OCI-LY7 (cell line): ENCODE measurements around the gene RRBP1. TPM values are rescaled to one million over a fixed set of nuclear protein-coding genes. Genes with fewer than 3 reads are reported as not detected.

ENCODE experiments used
- BruUV-seq: library from RNA; stranded (reverse); fragments of 400-500 nt; replicated peaks from 2 replicates; lab custom pipeline; 2021; lab: Mats Ljungman, UMichigan
- CTCF ChIA-PET: fragments of 300-600 bp; sonication (Branson Sonifier 250); formaldehyde crosslinking; loops from one replicate; lab custom pipeline; 2022; ENCODE audit warnings: antibody characterized with exemption; ENCODE audit not compliant: unreplicated experiment; lab: Charles Lee
- POLR2A ChIA-PET: fragments of 300-600 bp; sonication (Branson Sonifier 250); formaldehyde crosslinking; loops from one replicate; lab custom pipeline; 2022; ENCODE audit warnings: antibody characterized with exemption; lab: Charles Lee
- DNase-seq: peaks from one replicate; pipeline ENCODE4 v3.0.0-alpha.2; 2015; ENCODE audit warnings: low spot score
- H2AFZ ChIP-seq: fragments of 200-600 bp; sonication (generic), shearing (Covaris generic); 2 replicates; pipeline ENCODE4 v1.6.1; 2014; ENCODE audit warnings: mild to moderate bottlenecking, antibody characterized with exemption, low read length, moderate library complexity
- H3K27ac ChIP-seq: fragments of 200-600 bp; sonication (generic); 2 replicates; pipeline ENCODE4 v1.5.1; 2014; ENCODE audit warnings: mixed run types, low read depth, mild to moderate bottlenecking, moderate library complexity, low read length, inconsistent platforms; ENCODE audit not compliant: poor library complexity, severe bottlenecking
- H3K36me3 ChIP-seq: fragments of 200-600 bp; sonication (generic); 2 replicates; pipeline ENCODE4 v1.6.1; 2014; ENCODE audit warnings: mild to moderate bottlenecking, antibody characterized with exemption, low read length, moderate library complexity, mixed read lengths; ENCODE audit not compliant: insufficient read depth
- H3K4me1 ChIP-seq: fragments of 200-600 bp; sonication (generic); 2 replicates; pipeline ENCODE4 v1.5.1; 2014; ENCODE audit warnings: mild to moderate bottlenecking, low read length; ENCODE audit not compliant: insufficient read depth, poor library complexity, severe bottlenecking
- H3K4me2 ChIP-seq: fragments of 200-600 bp; sonication (generic); 2 replicates; pipeline ENCODE4 v1.6.1; 2014; ENCODE audit warnings: mild to moderate bottlenecking, low read length
- H3K4me3 ChIP-seq: fragments of 200-600 bp; sonication (generic); 2 replicates; pipeline ENCODE4 v1.5.1; 2014; ENCODE audit warnings: mild to moderate bottlenecking, low read depth, low read length; ENCODE audit not compliant: poor library complexity, severe bottlenecking
- H3K79me2 ChIP-seq: fragments of 200-600 bp; sonication (generic); 2 replicates; pipeline ENCODE4 v1.6.1; 2016; ENCODE audit warnings: low read depth, mild to moderate bottlenecking, low read length, moderate library complexity, mixed read lengths; ENCODE audit not compliant: insufficient read depth
- H3K9me2 ChIP-seq: fragments of 200-600 bp; sonication (generic); 2 replicates; pipeline ENCODE4 v1.6.1; 2016; ENCODE audit warnings: mild to moderate bottlenecking, low read length, mixed read lengths; ENCODE audit not compliant: insufficient read depth
- H3K9me3 ChIP-seq: fragments of 200-600 bp; sonication (generic); 2 replicates; pipeline ENCODE4 v1.6.1; 2014; ENCODE audit warnings: mild to moderate bottlenecking, mixed run types, low read length, mixed read lengths
- H4K20me1 ChIP-seq: fragments of 200-600 bp; sonication (generic); 2 replicates; pipeline ENCODE4 v1.6.1; 2014; ENCODE audit warnings: mild to moderate bottlenecking, antibody characterized with exemption, low read length, moderate library complexity, mixed read lengths; ENCODE audit not compliant: insufficient read depth
- EZH2phosphoT487 ChIP-seq: fragments of 200-600 bp; sonication (generic); IDR thresholded peaks from 2 replicates; pipeline ENCODE4 v1.6.1; 2018; ENCODE audit warnings: low read depth, borderline replicate concordance, mild to moderate bottlenecking, mixed run types, antibody characterized with exemption, low read length, moderate library complexity, mixed read lengths
- intact Hi-C: fragments of 100-400 bp; cut with micrococcal nuclease; formaldehyde crosslinking; loops from one replicate; pipeline ENCODE4 v1.10.0; 2022; ENCODE audit not compliant: unreplicated experiment
- total RNA-seq, 2 experiments: library from RNA; depleted of rRNA in 1 of 2; stranded (reverse); fragments of >200 nt in 1 of 2; shearing (Covaris generic) in 1 of 2; gene quantifications; 2 replicates each; pipeline ENCODE4 v1.2.3, GENCODE V29; 2014 to 2022
- TF ChIP-seq, protein P1 (sequence below): fragments of 200-600 bp; sonication (generic); conservative IDR thresholded peaks from 2 replicates; pipeline ENCODE4 v1.5.1; 2014; ENCODE audit warnings: mild to moderate bottlenecking, antibody characterized with exemption, low read length, moderate library complexity, mixed read lengths

The RRBP1 gene
- total RNA-seq, 2 experiments from 2014 or later, result 13.6 to 46.3 TPM

DNA sequence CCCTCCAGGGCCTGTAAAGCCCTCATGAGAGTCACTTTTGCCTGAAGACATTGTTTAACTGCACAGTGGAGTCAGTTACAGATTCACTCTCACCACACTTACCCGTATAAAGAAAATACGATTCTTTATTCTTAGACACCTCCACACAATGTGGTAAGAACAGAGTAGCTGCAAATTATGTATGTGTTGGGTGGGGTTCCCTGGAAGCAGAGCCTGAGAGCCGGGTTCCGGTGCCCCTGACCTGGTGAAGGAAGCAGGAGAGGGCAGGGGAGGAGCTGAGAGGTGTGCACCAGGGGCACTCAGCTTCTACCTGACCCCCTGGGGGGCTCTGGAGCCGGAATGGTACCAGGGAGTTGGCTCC lies 29.2 kb upstream of the RRBP1 start:
- Histone ChIP-seq H3K27ac (no peak overlapping the region), H3K4me3 (no peak overlapping the region), H3K9me3 (no peaks in the 10 kb centered on the region), H4K20me1 (no peaks in the 10 kb centered on the region), H3K36me3 (no peaks in the 10 kb centered on the region), H3K4me2 (no peak overlapping the region), H2AFZ (no peak overlapping the region), H3K9me2 (no peaks in the 10 kb centered on the region), H3K4me1 (no peaks in the 10 kb centered on the region), H3K79me2 (no peaks in the 10 kb centered on the region)
- intact Hi-C loops, result no loop called here
- BruUV-seq, result no TSS peak
- TF ChIP-seq, protein P1, sequence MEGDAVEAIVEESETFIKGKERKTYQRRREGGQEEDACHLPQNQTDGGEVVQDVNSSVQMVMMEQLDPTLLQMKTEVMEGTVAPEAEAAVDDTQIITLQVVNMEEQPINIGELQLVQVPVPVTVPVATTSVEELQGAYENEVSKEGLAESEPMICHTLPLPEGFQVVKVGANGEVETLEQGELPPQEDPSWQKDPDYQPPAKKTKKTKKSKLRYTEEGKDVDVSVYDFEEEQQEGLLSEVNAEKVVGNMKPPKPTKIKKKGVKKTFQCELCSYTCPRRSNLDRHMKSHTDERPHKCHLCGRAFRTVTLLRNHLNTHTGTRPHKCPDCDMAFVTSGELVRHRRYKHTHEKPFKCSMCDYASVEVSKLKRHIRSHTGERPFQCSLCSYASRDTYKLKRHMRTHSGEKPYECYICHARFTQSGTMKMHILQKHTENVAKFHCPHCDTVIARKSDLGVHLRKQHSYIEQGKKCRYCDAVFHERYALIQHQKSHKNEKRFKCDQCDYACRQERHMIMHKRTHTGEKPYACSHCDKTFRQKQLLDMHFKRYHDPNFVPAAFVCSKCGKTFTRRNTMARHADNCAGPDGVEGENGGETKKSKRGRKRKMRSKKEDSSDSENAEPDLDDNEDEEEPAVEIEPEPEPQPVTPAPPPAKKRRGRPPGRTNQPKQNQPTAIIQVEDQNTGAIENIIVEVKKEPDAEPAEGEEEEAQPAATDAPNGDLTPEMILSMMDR, result no peak
- TF ChIP-seq EZH2phosphoT487, result no peak
- POLR2A ChIA-PET, result interaction anchor here (0.5 kb wide), 1 partner anchor 50 kb away, joined by 4 read pairs; no protein-coding TSS in a partner anchor
- CTCF ChIA-PET, result no interaction called here
- no peak for DNase-seq

DNA sequence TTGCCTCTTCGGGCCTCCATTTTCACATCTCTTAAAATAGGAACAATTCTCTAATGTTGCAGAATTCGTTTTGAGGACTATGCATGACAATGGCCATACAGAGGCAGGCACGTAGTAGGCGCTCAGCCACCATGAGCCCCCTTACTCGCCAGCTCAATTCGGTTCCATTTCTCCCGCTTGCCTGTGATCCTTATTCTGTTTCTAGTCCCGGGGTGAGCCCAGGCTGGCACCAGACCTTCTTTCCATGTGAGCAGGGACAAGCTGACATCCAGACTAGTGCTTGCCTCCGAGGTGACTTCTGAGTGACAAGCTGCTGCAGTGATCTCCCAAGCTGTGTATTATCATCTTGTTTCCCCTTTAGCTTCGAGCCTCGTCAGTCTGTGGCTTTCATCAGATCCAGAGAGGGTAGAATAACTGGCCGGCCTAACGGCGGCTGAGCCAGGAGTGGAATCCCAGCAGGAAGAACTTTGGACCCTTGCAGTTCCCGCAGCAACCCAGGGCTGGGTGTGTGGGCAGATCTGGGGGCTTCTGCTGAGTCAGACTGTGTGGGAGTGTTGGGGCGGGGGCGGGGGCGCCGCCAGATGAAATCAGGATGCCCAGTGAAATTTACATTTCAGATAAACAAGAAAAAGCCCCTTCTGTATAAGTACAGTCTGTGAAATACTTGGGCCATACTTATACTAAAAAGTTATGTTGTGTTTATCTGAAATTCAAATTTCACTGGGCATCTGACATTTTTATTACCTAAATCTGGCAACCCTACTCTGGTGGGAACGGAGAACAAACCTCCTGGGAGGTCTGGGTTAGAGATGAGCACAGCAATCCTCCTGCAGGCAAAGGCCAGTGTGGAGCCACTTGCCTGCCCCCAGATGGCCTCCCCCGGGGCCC lies 28.6 kb upstream of the RRBP1 start:
- TF ChIP-seq, protein P1, result no peak
- no peak for TF ChIP-seq EZH2phosphoT487
- no TSS peak for BruUV-seq
- Histone ChIP-seq H3K9me2 (no peaks in the 10 kb centered on the region), H3K4me1 (no peaks in the 10 kb centered on the region), H3K36me3 (no peaks in the 10 kb centered on the region), H3K4me2 (no peak overlapping the region), H2AFZ (no peak overlapping the region), H4K20me1 (no peaks in the 10 kb centered on the region), H3K4me3 (no peak overlapping the region), H3K9me3 (no peaks in the 10 kb centered on the region), H3K79me2 (no peaks in the 10 kb centered on the region), H3K27ac (no peak overlapping the region)
- POLR2A ChIA-PET, result interaction anchor here (0.5 kb wide), 1 partner anchor 50 kb away, joined by 4 read pairs; no protein-coding TSS in a partner anchor
- no peak for DNase-seq
- CTCF ChIA-PET, result no interaction called here
- intact Hi-C loops, result no loop called here
